ENCODE results near the gene EIF2S2. TPM values are rescaled to one million over a fixed set of nuclear protein-coding genes. Genes with fewer than 3 reads are reported as not detected.

The EIF2S2 gene
- total RNA-seq, 5 donors from 2014 or later (not counting 1 experiment from before 2014, with no cell fraction given) = 20.6 to 54.7 (median 48.9) TPM

Other genes starting within 250 kb of the EIF2S2 start
- 100 to 1,000 TPM; 110 to 126 (median 125) TPM for gene RALY, start 118.3 kb downstream of the EIF2S2 start, total RNA-seq
- not detected for gene ASIP, start 129.2 kb upstream of the EIF2S2 start, total RNA-seq
- 10 to 100 TPM; 15.3 to 28.3 (median 23.9) TPM for gene AHCY, start 191.1 kb upstream of the EIF2S2 start, total RNA-seq